ENCODE data around the gene SERTAD3.

DNA sequence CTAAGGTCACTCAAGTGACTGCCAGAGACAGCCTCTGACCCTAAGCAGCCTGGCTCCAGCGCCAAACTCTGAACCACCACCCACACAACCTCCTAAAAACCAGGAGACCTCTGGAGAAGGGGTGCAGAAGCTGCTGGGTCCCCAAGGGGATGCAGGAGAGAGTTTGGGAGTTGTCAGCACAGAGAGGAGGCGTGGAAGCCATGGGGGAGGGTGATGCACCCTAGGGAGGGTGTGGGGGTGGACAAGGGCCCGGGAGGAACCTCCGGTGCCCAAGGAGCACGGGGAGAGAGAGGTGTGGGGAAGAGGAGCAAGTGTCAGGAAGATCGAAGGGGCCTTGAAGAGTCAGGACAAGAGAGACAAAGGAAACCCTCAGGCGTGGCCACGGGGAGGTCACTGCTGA lies 52.0 kb downstream of the SERTAD3 start:
- TF ChIP-seq, protein P1, sequence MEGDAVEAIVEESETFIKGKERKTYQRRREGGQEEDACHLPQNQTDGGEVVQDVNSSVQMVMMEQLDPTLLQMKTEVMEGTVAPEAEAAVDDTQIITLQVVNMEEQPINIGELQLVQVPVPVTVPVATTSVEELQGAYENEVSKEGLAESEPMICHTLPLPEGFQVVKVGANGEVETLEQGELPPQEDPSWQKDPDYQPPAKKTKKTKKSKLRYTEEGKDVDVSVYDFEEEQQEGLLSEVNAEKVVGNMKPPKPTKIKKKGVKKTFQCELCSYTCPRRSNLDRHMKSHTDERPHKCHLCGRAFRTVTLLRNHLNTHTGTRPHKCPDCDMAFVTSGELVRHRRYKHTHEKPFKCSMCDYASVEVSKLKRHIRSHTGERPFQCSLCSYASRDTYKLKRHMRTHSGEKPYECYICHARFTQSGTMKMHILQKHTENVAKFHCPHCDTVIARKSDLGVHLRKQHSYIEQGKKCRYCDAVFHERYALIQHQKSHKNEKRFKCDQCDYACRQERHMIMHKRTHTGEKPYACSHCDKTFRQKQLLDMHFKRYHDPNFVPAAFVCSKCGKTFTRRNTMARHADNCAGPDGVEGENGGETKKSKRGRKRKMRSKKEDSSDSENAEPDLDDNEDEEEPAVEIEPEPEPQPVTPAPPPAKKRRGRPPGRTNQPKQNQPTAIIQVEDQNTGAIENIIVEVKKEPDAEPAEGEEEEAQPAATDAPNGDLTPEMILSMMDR (IDR thresholded peaks at IDR 0.05): no peak
- TF ChIP-seq POLR2A (IDR thresholded peaks at IDR 0.05): no peak
- TF ChIP-seq POLR2AphosphoS5 (IDR thresholded peaks at IDR 0.05): no peak
